ENCODE measurements around the gene CAPN2.

Gene CAPN2

DNA sequence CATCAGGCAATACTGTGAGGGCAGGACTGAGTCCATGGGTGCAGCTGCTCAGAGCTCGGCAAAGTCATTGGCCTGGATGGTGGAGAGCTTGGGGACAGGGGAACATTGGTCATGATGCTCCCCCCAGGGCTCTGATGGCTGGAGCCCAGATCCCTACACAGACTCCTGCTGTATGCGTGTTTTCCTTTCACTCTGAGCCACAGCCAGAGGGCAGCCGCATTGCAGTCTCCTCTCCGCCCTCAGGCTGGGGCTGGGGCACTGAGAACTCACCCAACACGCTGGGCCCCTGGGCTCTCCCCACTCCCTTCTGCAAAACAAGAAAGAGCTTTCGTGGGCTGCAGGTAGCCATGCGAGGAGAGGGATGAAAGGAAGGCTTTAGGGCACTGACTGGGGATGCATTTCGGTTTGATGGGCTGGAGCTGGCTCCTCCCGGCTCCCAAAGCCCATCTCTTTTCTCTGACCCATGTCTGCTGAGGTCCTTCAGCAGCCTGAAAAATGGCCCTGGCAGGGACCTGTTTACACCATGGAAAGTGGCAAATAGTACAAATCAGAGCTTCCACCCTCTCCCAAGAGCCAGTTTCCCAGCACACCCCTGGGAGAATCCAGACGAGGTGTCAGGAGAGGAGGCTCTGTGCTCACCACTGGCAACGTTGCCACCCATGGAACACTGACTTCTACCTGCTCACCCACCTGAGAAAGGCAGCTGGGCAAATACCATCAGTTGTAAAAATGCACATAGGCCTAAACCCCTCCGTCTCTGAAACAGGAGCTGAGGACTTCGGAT is 43.8 kb downstream of the CAPN2 start:
- H3K27me3 ChIP-seq (ENCODE audit: control insufficient read depth, insufficient read depth, low read length), result no peaks in the 10 kb centered on the region
- no peak overlapping the region for H3K4me3 ChIP-seq (ENCODE audit: low read depth, low read length)
- no peak overlapping the region for H3K27ac ChIP-seq (ENCODE audit: low read depth, low read length)
- no peaks in the 10 kb centered on the region for H3K9me3 ChIP-seq (ENCODE audit: control insufficient read depth, insufficient read depth, low read depth, low read length)
- H3K9ac ChIP-seq (ENCODE audit: low read length), result no peak overlapping the region
- H3K4me1 ChIP-seq (ENCODE audit: control insufficient read depth, insufficient read depth, low read length), result peaks cover 13% of the 10 kb centered on the region
- H3K36me3 ChIP-seq (ENCODE audit: control insufficient read depth, insufficient read depth, low read length), result peaks cover 67% of the 10 kb centered on the region

DNA sequence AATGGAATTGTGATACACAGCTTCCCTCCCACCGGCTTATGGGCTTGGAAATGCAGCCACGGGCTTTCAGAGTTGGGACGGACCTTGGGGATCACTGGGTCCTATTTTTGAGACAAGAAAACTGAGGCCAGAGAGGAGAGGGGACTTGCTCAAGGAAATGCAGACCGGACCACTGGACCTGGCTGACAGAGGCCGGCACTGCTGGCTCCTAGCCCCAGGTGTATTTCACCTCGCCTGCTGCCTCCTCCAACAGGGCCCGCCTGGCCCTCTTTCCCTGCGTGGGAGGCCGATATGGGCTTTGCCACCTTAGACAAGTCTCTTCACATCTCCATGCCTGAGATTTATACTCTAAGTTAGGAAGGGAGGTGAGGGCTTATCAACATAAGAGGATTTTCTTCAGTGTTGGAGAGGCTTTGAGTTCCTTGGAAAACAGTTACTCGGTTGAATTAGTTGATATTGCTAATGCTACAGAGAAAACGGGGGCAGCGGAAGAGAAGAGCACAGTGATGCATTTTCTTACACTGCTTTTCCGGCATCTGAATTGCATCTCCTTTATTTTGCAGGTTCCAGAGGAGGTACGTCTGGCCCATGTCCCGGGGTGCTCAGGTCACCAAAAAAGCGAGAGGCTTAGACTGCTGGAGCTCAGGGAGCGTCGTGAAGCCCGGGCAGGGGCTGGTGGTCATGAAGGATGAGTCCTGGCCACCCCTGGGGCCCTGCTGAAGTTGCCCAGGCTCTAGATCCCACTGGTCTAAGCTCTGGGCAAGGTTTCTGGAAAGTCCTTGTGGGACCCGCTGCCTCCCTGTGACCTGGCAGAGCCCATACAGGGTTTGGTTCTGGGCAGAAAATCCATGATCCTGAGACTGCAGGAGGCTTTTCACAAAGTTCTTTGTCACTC is 44.7 kb downstream of the CAPN2 start:
- Histone ChIP-seq H3K27ac (ENCODE audit: low read depth, low read length) (no peak overlapping the region), H3K36me3 (ENCODE audit: control insufficient read depth, insufficient read depth, low read length) (peaks cover 67% of the 10 kb centered on the region), H3K27me3 (ENCODE audit: control insufficient read depth, insufficient read depth, low read length) (no peaks in the 10 kb centered on the region), H3K4me1 (ENCODE audit: control insufficient read depth, insufficient read depth, low read length) (peaks cover 13% of the 10 kb centered on the region), H3K9me3 (ENCODE audit: control insufficient read depth, insufficient read depth, low read depth, low read length) (no peaks in the 10 kb centered on the region), H3K9ac (ENCODE audit: low read length) (no peak overlapping the region), H3K4me3 (ENCODE audit: low read depth, low read length) (no peak overlapping the region)

- H3K36me3 ChIP-seq (ENCODE audit: control insufficient read depth, insufficient read depth, low read length), result peaks cover 71% of the 10 kb centered on the region
- no peaks in the 10 kb centered on the region for H3K27me3 ChIP-seq (ENCODE audit: control insufficient read depth, insufficient read depth, low read length)
- no peaks in the 10 kb centered on the region for H3K4me1 ChIP-seq (ENCODE audit: control insufficient read depth, insufficient read depth, low read length)
- no peak overlapping the region for H3K4me3 ChIP-seq (ENCODE audit: low read depth, low read length)
- no peaks in the 10 kb centered on the region for H3K9me3 ChIP-seq (ENCODE audit: control insufficient read depth, insufficient read depth, low read depth, low read length)
- H3K9ac ChIP-seq (ENCODE audit: low read length), result no peak overlapping the region
- no peak overlapping the region for H3K27ac ChIP-seq (ENCODE audit: low read depth, low read length)
These were observed 46.4 kb downstream of the CAPN2 start for GRCh38 chr1:223758734-223759133.

DNA sequence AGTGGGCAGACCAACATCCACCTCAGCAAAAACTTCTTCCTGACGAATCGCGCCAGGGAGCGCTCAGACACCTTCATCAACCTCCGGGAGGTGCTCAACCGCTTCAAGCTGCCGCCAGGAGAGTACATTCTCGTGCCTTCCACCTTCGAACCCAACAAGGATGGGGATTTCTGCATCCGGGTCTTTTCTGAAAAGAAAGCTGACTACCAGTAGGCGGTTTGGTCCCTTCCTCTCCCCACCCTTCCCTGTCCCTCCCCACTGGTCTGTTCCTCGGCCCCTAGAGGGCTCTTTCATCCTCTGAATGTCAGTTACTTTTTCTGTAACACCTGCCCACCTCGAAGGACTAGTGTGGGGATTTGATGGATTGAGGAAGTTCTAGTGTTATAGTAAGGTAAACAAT is 46.9 kb downstream of the CAPN2 start:
- H3K27ac ChIP-seq (ENCODE audit: low read depth, low read length), result no peak overlapping the region
- H3K4me1 ChIP-seq (ENCODE audit: control insufficient read depth, insufficient read depth, low read length), result no peaks in the 10 kb centered on the region
- H3K4me3 ChIP-seq (ENCODE audit: low read depth, low read length), result no peak overlapping the region
- no peak overlapping the region for H3K9ac ChIP-seq (ENCODE audit: low read length)
- H3K9me3 ChIP-seq (ENCODE audit: control insufficient read depth, insufficient read depth, low read depth, low read length), result no peaks in the 10 kb centered on the region
- peaks cover 71% of the 10 kb centered on the region for H3K36me3 ChIP-seq (ENCODE audit: control insufficient read depth, insufficient read depth, low read length)
- no peaks in the 10 kb centered on the region for H3K27me3 ChIP-seq (ENCODE audit: control insufficient read depth, insufficient read depth, low read length)

DNA sequence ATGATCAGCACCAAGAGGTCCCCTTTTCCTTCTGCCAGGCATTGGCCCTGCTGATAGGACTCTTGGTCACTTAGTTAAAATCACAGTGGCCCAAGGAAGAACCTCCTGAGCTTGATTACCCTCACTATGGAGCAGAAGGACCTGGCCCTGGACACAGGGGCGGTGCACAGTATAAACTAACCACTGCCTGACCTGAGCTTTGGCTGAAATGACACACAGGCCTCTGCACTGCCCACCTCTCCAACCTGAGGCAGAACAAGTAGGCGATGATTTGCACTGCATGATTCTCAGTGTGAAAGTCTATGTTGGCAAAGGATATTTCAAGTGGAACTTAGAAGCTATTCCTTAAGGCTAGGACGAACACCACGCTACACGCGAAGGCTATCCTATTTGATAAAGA is 48.5 kb downstream of the CAPN2 start:
- Histone ChIP-seq H3K9ac (ENCODE audit: low read length) (no peak overlapping the region), H3K4me1 (ENCODE audit: control insufficient read depth, insufficient read depth, low read length) (peaks cover 8% of the 10 kb centered on the region; the same call in 1 of the 2 replicates), H3K9me3 (ENCODE audit: control insufficient read depth, insufficient read depth, low read depth, low read length) (no peaks in the 10 kb centered on the region), H3K27me3 (ENCODE audit: control insufficient read depth, insufficient read depth, low read length) (no peaks in the 10 kb centered on the region), H3K36me3 (ENCODE audit: control insufficient read depth, insufficient read depth, low read length) (peaks cover 73% of the 10 kb centered on the region), H3K27ac (ENCODE audit: low read depth, low read length) (no peak overlapping the region), H3K4me3 (ENCODE audit: low read depth, low read length) (no peak overlapping the region)

DNA sequence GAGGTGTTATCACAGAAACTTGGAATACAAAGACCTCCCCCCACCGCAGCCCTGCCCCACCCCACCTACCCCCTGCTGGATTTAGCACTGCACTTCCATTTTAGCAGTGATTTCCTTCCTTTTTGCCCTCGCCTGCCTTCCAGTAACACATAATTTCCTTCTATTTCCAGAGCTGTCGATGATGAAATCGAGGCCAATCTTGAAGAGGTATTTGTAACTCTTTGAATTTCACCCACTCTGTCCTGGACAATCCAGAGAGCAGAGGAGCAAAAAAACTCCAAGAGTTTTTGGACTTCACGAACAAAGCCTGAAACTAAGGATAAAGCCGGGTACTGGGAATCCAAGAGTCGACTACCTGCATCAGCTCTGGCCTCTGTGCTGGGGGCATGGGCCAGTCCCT is 49.1 kb downstream of the CAPN2 start:
- peaks cover 8% of the 10 kb centered on the region; the same call in 1 of the 2 replicates for H3K4me1 ChIP-seq (ENCODE audit: control insufficient read depth, insufficient read depth, low read length)
- H3K9ac ChIP-seq (ENCODE audit: low read length), result no peak overlapping the region
- H3K27ac ChIP-seq (ENCODE audit: low read depth, low read length), result no peak overlapping the region
- no peaks in the 10 kb centered on the region for H3K9me3 ChIP-seq (ENCODE audit: control insufficient read depth, insufficient read depth, low read depth, low read length)
- H3K4me3 ChIP-seq (ENCODE audit: low read depth, low read length), result no peak overlapping the region
- H3K27me3 ChIP-seq (ENCODE audit: control insufficient read depth, insufficient read depth, low read length), result no peaks in the 10 kb centered on the region
- peaks cover 78% of the 10 kb centered on the region for H3K36me3 ChIP-seq (ENCODE audit: control insufficient read depth, insufficient read depth, low read length)

GRCh38 chr1:223763251-223763650 is 50.9 kb downstream of the CAPN2 start:
- peaks cover 8% of the 10 kb centered on the region; the same call in 1 of the 2 replicates for H3K4me1 ChIP-seq (ENCODE audit: control insufficient read depth, insufficient read depth, low read length)
- no peak overlapping the region for H3K4me3 ChIP-seq (ENCODE audit: low read depth, low read length)
- H3K9ac ChIP-seq (ENCODE audit: low read length), result no peak overlapping the region
- no peaks in the 10 kb centered on the region for H3K9me3 ChIP-seq (ENCODE audit: control insufficient read depth, insufficient read depth, low read depth, low read length)
- H3K36me3 ChIP-seq (ENCODE audit: control insufficient read depth, insufficient read depth, low read length), result peaks cover 69% of the 10 kb centered on the region
- H3K27ac ChIP-seq (ENCODE audit: low read depth, low read length), result no peak overlapping the region
- H3K27me3 ChIP-seq (ENCODE audit: control insufficient read depth, insufficient read depth, low read length), result no peaks in the 10 kb centered on the region

DNA sequence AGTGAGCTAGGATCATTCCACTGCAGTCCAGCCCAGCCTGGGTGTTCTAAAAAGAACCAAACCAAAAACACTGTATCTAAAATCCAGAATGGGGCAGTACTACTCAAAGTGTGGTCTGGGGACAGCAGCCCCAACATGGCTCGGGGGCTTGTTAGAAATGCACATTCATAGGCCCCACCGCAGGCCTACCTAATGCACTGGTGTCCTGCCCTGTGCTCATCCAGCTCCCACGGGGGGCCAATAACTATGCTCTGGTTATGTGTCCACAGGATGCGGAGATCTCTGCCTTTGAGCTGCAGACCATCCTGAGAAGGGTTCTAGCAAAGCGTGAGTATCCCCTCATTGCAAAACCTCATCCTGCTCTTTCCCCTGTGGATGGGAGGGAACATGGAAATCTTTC is 51.5 kb downstream of the CAPN2 start:
- no peak overlapping the region for H3K4me3 ChIP-seq (ENCODE audit: low read depth, low read length)

GRCh38 chr1:223765036-223765718 is 52.8 kb downstream of the CAPN2 start:
- peak overlapping the region; percentile 31 for H3K9ac ChIP-seq (ENCODE audit: low read length)

More for the DNA sequence above, 51.5 kb downstream of the CAPN2 start:
- no peak overlapping the region for H3K9ac ChIP-seq (ENCODE audit: low read length)
- peaks cover 69% of the 10 kb centered on the region for H3K36me3 ChIP-seq (ENCODE audit: control insufficient read depth, insufficient read depth, low read length)
- H3K9me3 ChIP-seq (ENCODE audit: control insufficient read depth, insufficient read depth, low read depth, low read length), result no peaks in the 10 kb centered on the region
- no peaks in the 10 kb centered on the region for H3K27me3 ChIP-seq (ENCODE audit: control insufficient read depth, insufficient read depth, low read length)
- peaks cover 8% of the 10 kb centered on the region; the same call in 1 of the 2 replicates for H3K4me1 ChIP-seq (ENCODE audit: control insufficient read depth, insufficient read depth, low read length)
- H3K27ac ChIP-seq (ENCODE audit: low read depth, low read length), result no peak overlapping the region

DNA sequence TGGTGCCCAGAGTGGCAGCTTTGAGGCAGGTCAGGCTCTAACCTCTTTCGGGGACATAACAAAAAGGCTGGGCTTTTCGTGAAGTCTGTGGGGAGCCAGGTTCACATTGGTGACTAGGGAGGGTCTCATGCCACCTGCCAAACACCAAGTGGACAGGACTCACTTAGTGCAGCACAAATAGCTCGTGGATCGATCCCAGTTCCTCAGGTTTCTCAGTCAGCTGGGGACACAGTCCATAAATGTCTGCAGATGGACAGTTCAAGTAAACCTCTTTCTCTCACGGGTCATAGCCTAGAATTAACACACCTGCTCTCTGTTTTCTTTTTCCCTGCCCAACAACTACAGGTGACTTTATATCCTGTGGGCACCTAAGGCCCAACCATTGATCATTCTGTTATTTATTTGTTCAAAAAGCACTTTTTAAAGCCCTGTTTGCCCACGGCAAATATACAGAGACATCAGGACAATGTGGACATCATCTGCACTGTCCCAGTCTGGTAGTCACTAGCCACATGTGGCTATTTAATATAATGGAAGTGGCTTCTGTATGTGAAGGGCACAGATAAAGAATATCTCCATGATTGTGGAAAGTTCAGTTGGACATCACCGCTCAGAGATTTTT is 53.5 kb downstream of the CAPN2 start:
- Histone ChIP-seq H3K27ac (ENCODE audit: low read depth, low read length) (no peak overlapping the region), H3K9ac (ENCODE audit: low read length) (no peak overlapping the region), H3K36me3 (ENCODE audit: control insufficient read depth, insufficient read depth, low read length) (peaks cover 73% of the 10 kb centered on the region), H3K4me1 (ENCODE audit: control insufficient read depth, insufficient read depth, low read length) (peaks cover 10% of the 10 kb centered on the region; the same call in 1 of the 2 replicates), H3K4me3 (ENCODE audit: low read depth, low read length) (no peak overlapping the region), H3K27me3 (ENCODE audit: control insufficient read depth, insufficient read depth, low read length) (no peaks in the 10 kb centered on the region), H3K9me3 (ENCODE audit: control insufficient read depth, insufficient read depth, low read depth, low read length) (no peaks in the 10 kb centered on the region)

More at GRCh38 chr1:223765036-223765718, 52.8 kb downstream of the CAPN2 start:
- H3K36me3 ChIP-seq (ENCODE audit: control insufficient read depth, insufficient read depth, low read length), result peaks cover 73% of the 10 kb centered on the region
- no peaks in the 10 kb centered on the region for H3K9me3 ChIP-seq (ENCODE audit: control insufficient read depth, insufficient read depth, low read depth, low read length)
- no peak overlapping the region for H3K27ac ChIP-seq (ENCODE audit: low read depth, low read length)
- peaks cover 8% of the 10 kb centered on the region; the same call in 1 of the 2 replicates for H3K4me1 ChIP-seq (ENCODE audit: control insufficient read depth, insufficient read depth, low read length)
- no peaks in the 10 kb centered on the region for H3K27me3 ChIP-seq (ENCODE audit: control insufficient read depth, insufficient read depth, low read length)
- no peak overlapping the region for H3K4me3 ChIP-seq (ENCODE audit: low read depth, low read length)

Data from HUES6 (cell line).